Lower leg skin (tissue), 4 donors: ENCODE data around the gene PDE9A. TPM values are rescaled to one million over a fixed set of nuclear protein-coding genes. Genes with fewer than 3 reads are reported as not detected.

Experiments used
- DNase-seq, 2 donors: peaks; one replicate each; pipeline ENCODE4 v3.0.0-alpha.2; 2019; ENCODE audit warnings: low spot score in 2 of 2
- H3K4me3 ChIP-seq: fragments of 200-600 bp; sonication (generic); 2 replicates; pipeline ENCODE4 v1.5.1; 2017; ENCODE audit warnings: mild to moderate bottlenecking, low read depth; ENCODE audit not compliant: poor library complexity, severe bottlenecking
- CTCF ChIP-seq, 3 donors: fragments of 450-650 bp; IDR thresholded peaks; one replicate each; pipeline ENCODE4 v1.5.1; 2016; ENCODE audit warnings: antibody characterized with exemption in 3 of 3, mild to moderate bottlenecking in 3 of 3, moderate library complexity in 2 of 3
- POLR2A ChIP-seq, 2 donors: fragments of 450-650 bp; IDR thresholded peaks; one replicate each; pipeline ENCODE4 v1.6.1; 2016 to 2017; ENCODE audit warnings: antibody characterized with exemption in 2 of 2, mild to moderate bottlenecking in 1 of 2, moderate library complexity in 1 of 2
- WGBS, 2 donors: methylation state at CpG; one replicate each; pipeline ENCODE4 v1.1.5; 2018; 5-methylcytosine and 5-hydroxymethylcytosine counted together
- intact Hi-C: fragments of 100-400 bp; cut with DNase I; formaldehyde crosslinking; loops from one replicate; pipeline ENCODE4 v1.15.0; 2023; ENCODE audit warnings: low total_unique reads
- total RNA-seq, 4 donors: library from RNA; depleted of rRNA; stranded (reverse); fragments of >200 nt; gene quantifications; one replicate each; pipeline ENCODE4 v1.1.0, GENCODE V29; 2016

Gene PDE9A
- total RNA-seq, 4 donors from 2014 or later: 2.1 to 16.3 (median 9.0) TPM

GRCh38 chr21:42751866-42752265 lies 98.4 kb downstream of the PDE9A start:
- TF ChIP-seq CTCF (IDR thresholded peaks at IDR 0.05): no peak
- no peak for TF ChIP-seq POLR2A (IDR thresholded peaks at IDR 0.05)
- no peak overlapping the region for H3K4me3 ChIP-seq
- no peak for DNase-seq
- intact Hi-C loops: no loop called here
- WGBS, 2 donors: 95 to 96% methylated on average over 9 of the region's 9 CpGs

- intact Hi-C loops: no loop called here
- DNase-seq: no peak
- 88% methylated on average over 15 of the region's 15 CpGs for WGBS, 2 donors
- no peak for TF ChIP-seq POLR2A (IDR thresholded peaks at IDR 0.05)
- TF ChIP-seq CTCF (IDR thresholded peaks at IDR 0.05): no peak
- H3K4me3 ChIP-seq: no peak overlapping the region
These were observed 100.4 kb downstream of the PDE9A start for GRCh38 chr21:42753804-42754203.

- no peak overlapping the region for H3K4me3 ChIP-seq
- intact Hi-C loops: no loop called here
- 71 to 82% methylated on average over 13 to 14 of the region's 14 CpGs for WGBS, 2 donors
- no peak for TF ChIP-seq CTCF (IDR thresholded peaks at IDR 0.05)
- TF ChIP-seq POLR2A (IDR thresholded peaks at IDR 0.05): no peak
- no peak for DNase-seq
These were observed 101.0 kb downstream of the PDE9A start for GRCh38 chr21:42754270-42754933.

- 86 to 88% methylated on average over 14 of the region's 14 CpGs for WGBS, 2 donors
- no peak for DNase-seq
- TF ChIP-seq POLR2A (IDR thresholded peaks at IDR 0.05): no peak
- no peak for TF ChIP-seq CTCF (IDR thresholded peaks at IDR 0.05)
- no peak overlapping the region for H3K4me3 ChIP-seq
- intact Hi-C loops: no loop called here
These were observed 101.7 kb downstream of the PDE9A start for GRCh38 chr21:42755031-42755665.

GRCh38 chr21:42755766-42756579 lies 102.6 kb downstream of the PDE9A start:
- intact Hi-C loops: no loop called here
- no peak overlapping the region for H3K4me3 ChIP-seq
- 89 to 90% methylated on average over 18 to 20 of the region's 20 CpGs for WGBS, 2 donors
- TF ChIP-seq CTCF (IDR thresholded peaks at IDR 0.05) (no peak), POLR2A (IDR thresholded peaks at IDR 0.05) (no peak)
- DNase-seq: no peak
